HepG2 (cell line): ENCODE results near the gene VPS13C.

Experiments used
- CTCF ChIP-seq: sonication (generic); formaldehyde crosslinking; IDR thresholded peaks from 2 replicates; pipeline ENCODE4 v1.5.0; 2020; ENCODE audit warnings: mild to moderate bottlenecking, missing genetic modification reagents, moderate library complexity
- HNRNPL ChIP-seq: fragments of 200-400 bp; formaldehyde crosslinking; IDR thresholded peaks from 2 replicates; pipeline ENCODE4 v1.6.1; 2017; ENCODE audit warnings: mild to moderate bottlenecking, low read depth, low read length
- HNRNPUL1 ChIP-seq: fragments of 200-400 bp; formaldehyde crosslinking; IDR thresholded peaks from 2 replicates; pipeline ENCODE4 v1.6.1; 2017; ENCODE audit warnings: low read depth, mild to moderate bottlenecking, low read length, moderate library complexity
- JARID2 ChIP-seq: sonication (generic); formaldehyde crosslinking; IDR thresholded peaks from 2 replicates; pipeline ENCODE4 v1.8.1; 2023; ENCODE audit warnings: missing genetic modification reagents, inconsistent platforms; ENCODE audit not compliant: insufficient replicate concordance
- SMAD1 ChIP-seq: sonication (generic); formaldehyde crosslinking; IDR thresholded peaks from 2 replicates; pipeline ENCODE4 v1.4.0; 2020; ENCODE audit warnings: missing genetic modification reagents, low read depth, mild to moderate bottlenecking, borderline replicate concordance
- ZNF646 ChIP-seq: sonication (generic); formaldehyde crosslinking; IDR thresholded peaks from 2 replicates; pipeline ENCODE4 v1.9.0; 2021; ENCODE audit warnings: mild to moderate bottlenecking, missing genetic modification reagents
- ZNF770 ChIP-seq: sonication (generic); formaldehyde crosslinking; IDR thresholded peaks from 2 replicates; pipeline ENCODE4 v1.5.0; 2020; ENCODE audit warnings: mild to moderate bottlenecking, missing genetic modification reagents
- ZNF780A ChIP-seq: sonication (generic); formaldehyde crosslinking; IDR thresholded peaks from 2 replicates; pipeline ENCODE4 v1.8.0; 2022; ENCODE audit warnings: mild to moderate bottlenecking, missing genetic modification reagents, moderate library complexity
- ZZZ3 ChIP-seq: sonication (generic); formaldehyde crosslinking; IDR thresholded peaks from 2 replicates; pipeline ENCODE4 v1.4.0; 2020; ENCODE audit warnings: missing genetic modification reagents, mild to moderate bottlenecking, borderline replicate concordance
- TF ChIP-seq, protein P1 (sequence below): sonication (generic); formaldehyde crosslinking; IDR thresholded peaks from 2 replicates; pipeline ENCODE4 v1.8.1; 2022; ENCODE audit warnings: low read depth, mild to moderate bottlenecking, missing genetic modification reagents
- TF ChIP-seq, protein P2 (sequence below): sonication (generic); formaldehyde crosslinking; IDR thresholded peaks from 2 replicates; pipeline ENCODE4 v1.4.0; 2020; ENCODE audit warnings: missing genetic modification reagents
- TF ChIP-seq, protein P3 (sequence below): sonication (generic); formaldehyde crosslinking; IDR thresholded peaks from 2 replicates; pipeline ENCODE4 v1.4.0; 2020; ENCODE audit warnings: missing genetic modification reagents

- TF ChIP-seq ZNF780A (CRISPR knock-in tag) (no peak), ZZZ3 (CRISPR knock-in tag) (no peak), HNRNPL (no peak), ZNF770 (CRISPR knock-in tag) (no peak), HNRNPUL1 (no peak), ZNF646 (CRISPR knock-in tag) (no peak), SMAD1 (CRISPR knock-in tag) (no peak), JARID2 (CRISPR knock-in tag) (no peak), CTCF (CRISPR knock-in tag) (peak; percentile 85)
- TF ChIP-seq, protein P1, sequence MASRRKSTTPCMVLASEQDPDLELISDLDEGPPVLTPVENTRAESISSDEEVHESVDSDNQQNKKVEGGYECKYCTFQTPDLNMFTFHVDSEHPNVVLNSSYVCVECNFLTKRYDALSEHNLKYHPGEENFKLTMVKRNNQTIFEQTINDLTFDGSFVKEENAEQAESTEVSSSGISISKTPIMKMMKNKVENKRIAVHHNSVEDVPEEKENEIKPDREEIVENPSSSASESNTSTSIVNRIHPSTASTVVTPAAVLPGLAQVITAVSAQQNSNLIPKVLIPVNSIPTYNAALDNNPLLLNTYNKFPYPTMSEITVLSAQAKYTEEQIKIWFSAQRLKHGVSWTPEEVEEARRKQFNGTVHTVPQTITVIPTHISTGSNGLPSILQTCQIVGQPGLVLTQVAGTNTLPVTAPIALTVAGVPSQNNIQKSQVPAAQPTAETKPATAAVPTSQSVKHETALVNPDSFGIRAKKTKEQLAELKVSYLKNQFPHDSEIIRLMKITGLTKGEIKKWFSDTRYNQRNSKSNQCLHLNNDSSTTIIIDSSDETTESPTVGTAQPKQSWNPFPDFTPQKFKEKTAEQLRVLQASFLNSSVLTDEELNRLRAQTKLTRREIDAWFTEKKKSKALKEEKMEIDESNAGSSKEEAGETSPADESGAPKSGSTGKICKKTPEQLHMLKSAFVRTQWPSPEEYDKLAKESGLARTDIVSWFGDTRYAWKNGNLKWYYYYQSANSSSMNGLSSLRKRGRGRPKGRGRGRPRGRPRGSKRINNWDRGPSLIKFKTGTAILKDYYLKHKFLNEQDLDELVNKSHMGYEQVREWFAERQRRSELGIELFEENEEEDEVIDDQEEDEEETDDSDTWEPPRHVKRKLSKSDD (CRISPR knock-in tag) = no peak
- TF ChIP-seq, protein P2, sequence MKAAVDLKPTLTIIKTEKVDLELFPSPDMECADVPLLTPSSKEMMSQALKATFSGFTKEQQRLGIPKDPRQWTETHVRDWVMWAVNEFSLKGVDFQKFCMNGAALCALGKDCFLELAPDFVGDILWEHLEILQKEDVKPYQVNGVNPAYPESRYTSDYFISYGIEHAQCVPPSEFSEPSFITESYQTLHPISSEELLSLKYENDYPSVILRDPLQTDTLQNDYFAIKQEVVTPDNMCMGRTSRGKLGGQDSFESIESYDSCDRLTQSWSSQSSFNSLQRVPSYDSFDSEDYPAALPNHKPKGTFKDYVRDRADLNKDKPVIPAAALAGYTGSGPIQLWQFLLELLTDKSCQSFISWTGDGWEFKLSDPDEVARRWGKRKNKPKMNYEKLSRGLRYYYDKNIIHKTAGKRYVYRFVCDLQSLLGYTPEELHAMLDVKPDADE (CRISPR knock-in tag) = no peak
- TF ChIP-seq, protein P3, sequence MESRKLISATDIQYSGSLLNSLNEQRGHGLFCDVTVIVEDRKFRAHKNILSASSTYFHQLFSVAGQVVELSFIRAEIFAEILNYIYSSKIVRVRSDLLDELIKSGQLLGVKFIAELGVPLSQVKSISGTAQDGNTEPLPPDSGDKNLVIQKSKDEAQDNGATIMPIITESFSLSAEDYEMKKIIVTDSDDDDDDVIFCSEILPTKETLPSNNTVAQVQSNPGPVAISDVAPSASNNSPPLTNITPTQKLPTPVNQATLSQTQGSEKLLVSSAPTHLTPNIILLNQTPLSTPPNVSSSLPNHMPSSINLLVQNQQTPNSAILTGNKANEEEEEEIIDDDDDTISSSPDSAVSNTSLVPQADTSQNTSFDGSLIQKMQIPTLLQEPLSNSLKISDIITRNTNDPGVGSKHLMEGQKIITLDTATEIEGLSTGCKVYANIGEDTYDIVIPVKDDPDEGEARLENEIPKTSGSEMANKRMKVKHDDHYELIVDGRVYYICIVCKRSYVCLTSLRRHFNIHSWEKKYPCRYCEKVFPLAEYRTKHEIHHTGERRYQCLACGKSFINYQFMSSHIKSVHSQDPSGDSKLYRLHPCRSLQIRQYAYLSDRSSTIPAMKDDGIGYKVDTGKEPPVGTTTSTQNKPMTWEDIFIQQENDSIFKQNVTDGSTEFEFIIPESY = no peak
Measured at GRCh38 chr15:61834076-61834697, 226.1 kb downstream of the VPS13C start.
